Measurements from ENCODE around the gene NCK1.

The NCK1 gene

GRCh38 chr3:136932523-136932922 lies 70.5 kb downstream of the NCK1 start:
- Mint-ChIP-seq H3K36me3 (peaks cover 46% of the 10 kb centered on the region), H3K9me3 (peaks cover 2% of the 10 kb centered on the region), H3K27me3 (no peaks in the 10 kb centered on the region), H3K27ac (peak overlapping the region; percentile 83), H3K4me3 (no peak overlapping the region), H3K4me1 (peaks cover 20% of the 10 kb centered on the region)
- ATAC-seq (ENCODE audit: low read depth) (peak; percentile 59), DNase-seq (ENCODE audit: low spot score in 2 of 2) (no peak)

- no peak overlapping the region for H3K4me3 Mint-ChIP-seq
- DNase-seq (ENCODE audit: low spot score in 2 of 2) (no peak), ATAC-seq (ENCODE audit: low read depth) (no peak)
- H3K9me3 Mint-ChIP-seq: peaks cover 2% of the 10 kb centered on the region
- peak overlapping the region; percentile 83 for H3K27ac Mint-ChIP-seq
- no peaks in the 10 kb centered on the region for H3K27me3 Mint-ChIP-seq
- H3K4me1 Mint-ChIP-seq: peaks cover 26% of the 10 kb centered on the region
- H3K36me3 Mint-ChIP-seq: peaks cover 44% of the 10 kb centered on the region
These were observed 71.2 kb downstream of the NCK1 start for GRCh38 chr3:136932978-136933772.

- Mint-ChIP-seq H3K9me3 (peaks cover 2% of the 10 kb centered on the region), H3K36me3 (peaks cover 29% of the 10 kb centered on the region), H3K27ac (no peak overlapping the region), H3K4me1 (peaks cover 25% of the 10 kb centered on the region), H3K27me3 (no peaks in the 10 kb centered on the region), H3K4me3 (no peak overlapping the region)
- no peak for ATAC-seq (ENCODE audit: low read depth)
- no peak for DNase-seq (ENCODE audit: low spot score in 2 of 2)
These were observed 75.2 kb downstream of the NCK1 start for GRCh38 chr3:136937175-136937574.

DNA sequence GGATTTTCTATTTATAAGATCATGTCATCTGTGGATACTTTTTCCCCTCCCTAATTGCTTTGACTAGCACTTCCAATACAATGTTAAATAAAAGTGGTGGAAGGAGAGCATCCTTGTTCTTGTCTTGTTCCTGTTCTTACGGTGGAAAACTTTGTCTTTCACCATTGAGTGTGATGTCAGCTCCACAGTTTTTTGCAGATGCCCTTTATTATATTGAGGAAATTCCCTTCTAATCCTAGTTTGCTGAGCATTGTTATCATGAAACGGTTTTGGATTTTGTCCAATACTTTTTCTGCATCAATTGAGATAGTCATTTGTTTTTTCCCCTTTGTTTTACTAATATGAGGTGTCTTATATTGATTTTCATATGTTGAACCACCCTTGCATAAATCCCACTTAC lies 75.8 kb downstream of the NCK1 start:
- H3K4me1 Mint-ChIP-seq: peaks cover 25% of the 10 kb centered on the region
- ATAC-seq (ENCODE audit: low read depth) (no peak), DNase-seq (ENCODE audit: low spot score in 2 of 2) (no peak)
- H3K9me3 Mint-ChIP-seq: peaks cover 2% of the 10 kb centered on the region
- H3K27me3 Mint-ChIP-seq: no peaks in the 10 kb centered on the region
- H3K4me3 Mint-ChIP-seq: no peak overlapping the region
- no peak overlapping the region for H3K27ac Mint-ChIP-seq
- H3K36me3 Mint-ChIP-seq: peaks cover 27% of the 10 kb centered on the region

DNA sequence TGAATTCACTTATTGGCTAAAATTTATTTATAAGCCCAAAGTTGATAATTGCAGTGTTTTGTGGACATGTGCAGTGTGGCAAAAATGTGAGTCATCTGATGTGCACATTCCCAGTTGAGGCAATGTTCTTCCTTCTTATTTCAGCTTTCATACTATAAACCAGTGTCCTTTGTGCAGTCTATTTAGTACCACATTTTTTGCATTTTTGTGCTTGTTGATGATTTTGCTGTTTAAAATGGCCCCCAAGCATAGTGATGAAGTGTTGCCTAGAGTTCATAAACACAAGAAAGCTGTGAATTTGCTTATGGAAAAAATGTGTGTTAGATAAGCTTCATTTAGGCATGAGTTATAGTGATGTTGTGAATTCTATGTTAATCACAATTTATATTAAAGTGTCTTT lies 76.3 kb downstream of the NCK1 start:
- Mint-ChIP-seq H3K27ac (no peak overlapping the region), H3K4me3 (no peak overlapping the region), H3K36me3 (peaks cover 23% of the 10 kb centered on the region), H3K9me3 (peaks cover 2% of the 10 kb centered on the region), H3K4me1 (peaks cover 23% of the 10 kb centered on the region), H3K27me3 (no peaks in the 10 kb centered on the region)
- ATAC-seq (ENCODE audit: low read depth): no peak
- DNase-seq (ENCODE audit: low spot score in 2 of 2): no peak

GRCh38 chr3:136939489-136939888 lies 77.5 kb downstream of the NCK1 start:
- Mint-ChIP-seq H3K4me3 (no peak overlapping the region), H3K27ac (no peak overlapping the region), H3K4me1 (peaks cover 29% of the 10 kb centered on the region), H3K27me3 (no peaks in the 10 kb centered on the region), H3K36me3 (peaks cover 23% of the 10 kb centered on the region), H3K9me3 (peaks cover 2% of the 10 kb centered on the region)
- DNase-seq (ENCODE audit: low spot score in 2 of 2) (no peak), ATAC-seq (ENCODE audit: low read depth) (no peak)

- Mint-ChIP-seq H3K36me3 (peaks cover 17% of the 10 kb centered on the region), H3K4me1 (peaks cover 29% of the 10 kb centered on the region), H3K9me3 (peaks cover 2% of the 10 kb centered on the region), H3K4me3 (no peak overlapping the region), H3K27ac (no peak overlapping the region), H3K27me3 (no peaks in the 10 kb centered on the region)
- no peak for DNase-seq (ENCODE audit: low spot score in 2 of 2)
- ATAC-seq (ENCODE audit: low read depth): no peak
These were observed 80.8 kb downstream of the NCK1 start for GRCh38 chr3:136942803-136943202.

DNA sequence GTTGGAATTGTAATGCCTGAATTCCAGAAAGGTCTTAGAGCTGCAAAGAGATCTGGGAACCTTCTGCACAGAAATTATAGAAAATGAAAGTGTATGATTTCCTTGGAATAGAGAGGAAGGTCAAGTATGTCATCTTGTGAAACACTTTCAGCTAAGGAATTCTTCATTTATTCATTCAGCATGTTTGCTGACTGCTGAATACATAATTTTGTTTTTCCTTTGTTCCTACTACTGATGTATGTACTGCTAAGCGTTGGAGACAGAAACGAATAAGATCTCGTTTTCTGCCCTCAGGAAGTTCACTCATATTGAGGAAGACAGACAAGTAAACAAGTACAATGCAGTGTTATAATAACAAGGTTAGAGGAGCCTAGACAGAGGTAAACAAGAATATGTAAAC lies 81.4 kb downstream of the NCK1 start:
- Mint-ChIP-seq H3K4me1 (peaks cover 25% of the 10 kb centered on the region), H3K9me3 (peaks cover 2% of the 10 kb centered on the region), H3K27me3 (no peaks in the 10 kb centered on the region), H3K4me3 (no peak overlapping the region), H3K36me3 (peaks cover 17% of the 10 kb centered on the region), H3K27ac (peak overlapping the region; percentile 14)
- DNase-seq (ENCODE audit: low spot score in 2 of 2): no peak
- ATAC-seq (ENCODE audit: low read depth): no peak

DNA sequence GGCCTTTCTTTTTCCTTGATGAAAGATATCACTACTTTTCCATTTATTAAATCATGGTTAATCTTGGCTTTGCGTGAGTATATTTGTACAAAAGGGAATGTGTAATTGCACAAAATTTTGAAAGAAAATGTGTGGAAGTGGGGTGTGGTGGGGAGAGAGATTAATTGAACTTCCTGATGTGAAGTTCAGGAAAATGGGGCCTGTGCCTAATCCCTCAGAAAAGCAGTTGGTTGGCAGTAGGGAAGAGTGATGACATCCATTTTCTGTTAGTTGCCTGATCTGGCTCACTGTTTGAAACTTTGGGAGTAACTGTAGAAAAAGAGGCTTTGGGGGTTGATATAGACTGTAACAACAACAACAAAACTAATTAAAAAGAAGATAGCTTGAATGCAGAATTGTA lies 85.0 kb downstream of the NCK1 start:
- no peak overlapping the region for H3K4me3 Mint-ChIP-seq
- no peak for DNase-seq (ENCODE audit: low spot score in 2 of 2)
- H3K27ac Mint-ChIP-seq: peak overlapping the region; percentile 85
- peaks cover 23% of the 10 kb centered on the region for H3K4me1 Mint-ChIP-seq
- H3K9me3 Mint-ChIP-seq: peaks cover 2% of the 10 kb centered on the region
- peaks cover 17% of the 10 kb centered on the region for H3K36me3 Mint-ChIP-seq
- ATAC-seq (ENCODE audit: low read depth): no peak
- no peaks in the 10 kb centered on the region for H3K27me3 Mint-ChIP-seq

DNA sequence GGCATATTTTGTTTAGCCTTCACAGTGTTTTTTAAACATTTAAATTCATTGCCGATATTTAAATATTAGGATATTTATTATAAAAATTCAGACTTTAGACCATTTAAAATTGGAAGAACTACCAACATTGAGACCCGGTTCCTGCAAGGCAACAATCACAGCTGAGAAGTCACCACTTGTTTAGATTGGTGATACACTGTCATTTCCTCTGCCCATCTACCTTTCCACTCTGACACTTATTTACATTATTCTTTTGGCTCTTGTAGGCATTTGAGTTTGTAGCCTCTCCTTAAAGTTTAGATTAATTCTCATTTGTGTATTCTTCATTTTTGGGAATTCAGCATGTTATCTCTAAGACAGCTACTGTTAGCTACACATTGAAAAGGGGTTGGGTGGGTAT lies 85.5 kb downstream of the NCK1 start:
- H3K36me3 Mint-ChIP-seq: peaks cover 19% of the 10 kb centered on the region
- H3K27me3 Mint-ChIP-seq: no peaks in the 10 kb centered on the region
- peaks cover 23% of the 10 kb centered on the region for H3K4me1 Mint-ChIP-seq

DNA sequence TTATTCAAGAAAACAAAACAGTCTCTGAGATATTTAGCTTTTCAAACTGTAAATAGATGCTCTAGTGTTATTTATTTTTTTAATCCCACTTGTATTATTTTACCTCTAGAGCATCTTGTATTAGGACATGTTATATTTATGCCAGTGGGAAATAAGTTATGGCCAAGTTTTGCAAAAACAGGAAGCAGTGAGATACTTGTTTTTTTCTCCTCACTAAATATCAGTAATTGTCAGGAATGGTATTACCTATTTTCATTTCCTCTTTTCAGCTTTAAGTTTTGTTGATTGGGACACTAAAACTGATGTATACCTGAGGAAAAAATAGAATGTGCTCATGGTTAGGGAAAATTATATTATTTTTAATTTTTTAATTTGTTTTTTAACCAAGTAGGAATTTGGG lies 87.1 kb downstream of the NCK1 start:
- DNase-seq (ENCODE audit: low spot score in 2 of 2): no peak
- peaks cover 2% of the 10 kb centered on the region for H3K9me3 Mint-ChIP-seq
- H3K4me3 Mint-ChIP-seq: peak overlapping the region; percentile 64
- H3K36me3 Mint-ChIP-seq: peaks cover 15% of the 10 kb centered on the region
- no peak for ATAC-seq (ENCODE audit: low read depth)
- H3K27me3 Mint-ChIP-seq: no peaks in the 10 kb centered on the region
- peaks cover 15% of the 10 kb centered on the region for H3K4me1 Mint-ChIP-seq
- no peak overlapping the region for H3K27ac Mint-ChIP-seq

More for the DNA sequence above, 85.5 kb downstream of the NCK1 start:
- Mint-ChIP-seq H3K27ac (peak overlapping the region; percentile 85), H3K9me3 (peaks cover 2% of the 10 kb centered on the region), H3K4me3 (no peak overlapping the region)
- DNase-seq (ENCODE audit: low spot score in 2 of 2) (no peak), ATAC-seq (ENCODE audit: low read depth) (no peak)

GRCh38 chr3:136949708-136950107 lies 87.7 kb downstream of the NCK1 start:
- no peaks in the 10 kb centered on the region for H3K27me3 Mint-ChIP-seq
- no peak overlapping the region for H3K27ac Mint-ChIP-seq
- no peak for DNase-seq (ENCODE audit: low spot score in 2 of 2)
- peaks cover 15% of the 10 kb centered on the region for H3K36me3 Mint-ChIP-seq
- H3K9me3 Mint-ChIP-seq: peaks cover 2% of the 10 kb centered on the region
- no peak for ATAC-seq (ENCODE audit: low read depth)
- H3K4me1 Mint-ChIP-seq: peaks cover 13% of the 10 kb centered on the region
- no peak overlapping the region for H3K4me3 Mint-ChIP-seq

- H3K4me3 Mint-ChIP-seq: no peak overlapping the region
- peaks cover 12% of the 10 kb centered on the region for H3K36me3 Mint-ChIP-seq
- no peaks in the 10 kb centered on the region for H3K27me3 Mint-ChIP-seq
- no peak for ATAC-seq (ENCODE audit: low read depth)
- H3K9me3 Mint-ChIP-seq: no peaks in the 10 kb centered on the region
- DNase-seq (ENCODE audit: low spot score in 2 of 2): no peak
- peaks cover 18% of the 10 kb centered on the region for H3K4me1 Mint-ChIP-seq
- no peak overlapping the region for H3K27ac Mint-ChIP-seq
These were observed 88.6 kb downstream of the NCK1 start for GRCh38 chr3:136950623-136951022.

GRCh38 chr3:136952292-136952691 lies 90.3 kb downstream of the NCK1 start:
- Mint-ChIP-seq H3K27me3 (no peaks in the 10 kb centered on the region), H3K36me3 (peaks cover 6% of the 10 kb centered on the region), H3K27ac (peak overlapping the region; percentile 42), H3K9me3 (no peaks in the 10 kb centered on the region), H3K4me1 (peaks cover 17% of the 10 kb centered on the region), H3K4me3 (no peak overlapping the region)
- ATAC-seq (ENCODE audit: low read depth): no peak
- DNase-seq (ENCODE audit: low spot score in 2 of 2): no peak

- no peaks in the 10 kb centered on the region for H3K9me3 Mint-ChIP-seq
- H3K27me3 Mint-ChIP-seq: no peaks in the 10 kb centered on the region
- DNase-seq (ENCODE audit: low spot score in 2 of 2): no peak
- H3K4me3 Mint-ChIP-seq: no peak overlapping the region
- H3K27ac Mint-ChIP-seq: no peak overlapping the region
- peaks cover 10% of the 10 kb centered on the region for H3K4me1 Mint-ChIP-seq
- H3K36me3 Mint-ChIP-seq: peaks cover 2% of the 10 kb centered on the region
- no peak for ATAC-seq (ENCODE audit: low read depth)
These were observed 92.2 kb downstream of the NCK1 start for GRCh38 chr3:136954251-136954650.

Measured in memory B cell (primary cell).